GM18502 (cell line): Measurements from ENCODE around the gene KCNJ5.

Source experiments
- ATAC-seq: cut with Tn5 transposase; IDR thresholded peaks from one replicate; pipeline ENCODE4 v1.9.1; 2021; ENCODE audit warnings: mild to moderate bottlenecking; ENCODE audit not compliant: unreplicated experiment, poor library complexity

Gene KCNJ5

DNA sequence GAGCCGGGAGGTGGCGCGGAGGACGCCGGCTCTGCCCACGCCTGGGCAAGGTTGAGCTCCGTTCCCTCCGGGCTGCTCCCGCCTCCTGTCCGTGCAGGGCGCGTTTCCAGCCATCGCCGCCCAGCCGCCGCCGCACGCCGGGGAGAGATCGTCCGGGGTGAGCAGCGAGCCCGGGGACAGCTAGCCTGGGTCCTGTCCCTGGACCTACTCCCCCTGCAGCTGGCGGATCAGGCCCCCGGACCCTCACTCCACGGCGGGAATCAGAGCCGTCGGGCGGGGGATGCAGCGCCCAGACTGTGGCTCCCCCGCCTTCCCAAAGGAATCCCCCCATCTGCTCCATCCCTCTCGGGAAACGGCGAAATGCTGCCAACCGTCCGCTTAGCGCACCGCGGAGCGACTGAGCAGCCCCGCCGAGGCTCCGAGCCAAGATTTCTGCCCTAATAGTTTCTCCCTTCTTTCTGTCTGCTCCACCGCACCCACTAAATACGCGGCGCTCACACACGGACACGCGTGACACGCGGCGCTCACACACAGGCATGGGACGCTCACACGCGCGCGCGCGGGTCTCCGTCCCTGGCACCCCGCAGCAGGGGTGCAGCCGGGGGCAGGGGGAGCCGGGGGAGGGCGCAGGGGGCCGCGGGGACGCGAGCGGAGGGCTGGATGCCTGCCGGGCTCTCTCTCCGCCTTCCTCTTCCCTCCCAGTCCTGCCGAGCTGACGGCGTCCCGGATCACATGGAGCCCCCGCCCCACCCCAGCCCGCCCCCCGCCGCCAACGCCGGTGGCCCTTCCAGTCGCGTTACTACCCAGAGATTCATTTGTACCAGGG is at the start of gene KCNJ5:
Gene KCNJ5, plus strand, starts transcription at position 814 of the 826 bp plus-strand sequence. CDS start 19,918 bp downstream, outside the sequence.
- ATAC-seq: no peak

DNA sequence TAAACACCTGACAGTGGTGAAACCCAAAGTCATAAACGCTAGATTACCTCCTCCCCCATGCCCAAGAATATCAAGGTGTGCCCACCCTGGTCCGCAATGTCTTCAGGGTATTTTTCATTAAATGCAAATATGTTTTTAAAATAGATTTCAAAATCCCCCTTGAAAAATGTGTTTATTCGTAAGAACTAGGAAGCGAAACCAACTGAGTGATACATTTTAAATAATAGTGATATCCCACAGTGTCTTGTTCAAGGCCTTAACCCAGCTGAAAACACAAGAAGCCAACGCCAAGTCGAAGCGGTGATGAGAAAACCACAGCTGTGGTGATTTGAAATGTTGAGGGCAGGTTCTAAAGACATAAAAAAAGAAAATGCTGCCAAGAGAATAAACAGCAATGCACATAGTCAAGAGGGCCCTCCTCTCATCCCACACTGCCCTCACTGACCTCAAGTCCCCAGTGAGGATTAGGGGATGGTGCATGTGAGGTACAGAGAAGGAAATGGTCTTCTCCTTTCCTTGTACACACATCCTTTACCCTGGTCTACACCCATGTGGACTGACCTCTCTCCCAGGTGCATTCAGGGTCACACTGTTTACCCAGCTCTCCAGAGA is 49.6 kb upstream of the KCNJ5 start:
- peak; percentile 62 for ATAC-seq

DNA sequence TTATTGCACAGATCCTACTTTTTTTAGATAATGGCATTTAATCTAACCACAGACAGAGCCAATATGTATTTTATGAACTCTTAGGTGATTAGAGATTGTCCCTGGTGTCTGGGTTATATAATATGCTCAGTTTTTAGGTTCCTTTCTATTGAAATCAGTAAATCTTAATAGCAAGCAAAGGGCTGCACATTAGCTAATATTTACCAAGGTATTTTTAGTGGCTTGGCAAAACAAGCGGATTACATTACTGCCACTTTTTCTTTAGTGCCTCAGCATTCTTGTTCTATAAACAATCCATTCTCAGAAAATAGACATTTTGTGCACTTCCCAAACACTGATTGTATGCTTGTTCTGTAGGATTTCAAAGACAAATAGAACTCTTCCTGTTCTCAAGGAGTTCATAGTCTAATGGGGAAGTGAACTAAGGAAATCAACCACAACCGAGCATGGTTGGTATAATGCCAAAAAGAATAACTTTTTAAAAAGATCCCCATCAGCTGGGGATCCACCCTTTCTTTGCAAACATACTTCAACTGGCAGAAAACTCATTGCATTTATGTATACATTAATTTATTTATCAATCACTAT is 47.9 kb upstream of the KCNJ5 start:
- ATAC-seq: no peak

DNA sequence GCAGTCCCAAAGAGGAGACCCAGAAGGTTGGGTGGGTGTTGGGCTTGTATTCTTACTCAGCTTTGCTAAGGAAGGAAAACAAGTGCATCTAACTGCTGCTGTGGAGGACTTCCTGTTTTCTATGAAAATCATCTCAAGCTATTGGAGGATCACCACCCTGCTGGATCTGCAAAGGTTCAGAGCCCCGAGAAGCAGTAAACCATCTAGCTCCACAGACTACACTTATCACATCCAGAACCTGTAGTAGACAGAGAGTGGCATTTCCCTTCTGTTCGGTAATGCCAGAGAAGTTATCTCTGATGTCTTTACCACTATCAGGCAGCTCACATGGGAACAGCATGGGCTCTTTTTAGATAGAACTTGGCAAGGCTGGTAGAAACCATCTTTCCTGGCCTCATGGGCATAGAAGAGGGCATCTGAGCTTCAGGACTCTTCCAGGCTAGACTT is 45.8 kb upstream of the KCNJ5 start:
- ATAC-seq: no peak

- no peak for ATAC-seq
These were observed 44.2 kb upstream of the KCNJ5 start for GRCh38 chr11:128846985-128847384.

- peak; percentile 90 for ATAC-seq
These were observed 42.2 kb upstream of the KCNJ5 start for GRCh38 chr11:128848815-128849455.

DNA sequence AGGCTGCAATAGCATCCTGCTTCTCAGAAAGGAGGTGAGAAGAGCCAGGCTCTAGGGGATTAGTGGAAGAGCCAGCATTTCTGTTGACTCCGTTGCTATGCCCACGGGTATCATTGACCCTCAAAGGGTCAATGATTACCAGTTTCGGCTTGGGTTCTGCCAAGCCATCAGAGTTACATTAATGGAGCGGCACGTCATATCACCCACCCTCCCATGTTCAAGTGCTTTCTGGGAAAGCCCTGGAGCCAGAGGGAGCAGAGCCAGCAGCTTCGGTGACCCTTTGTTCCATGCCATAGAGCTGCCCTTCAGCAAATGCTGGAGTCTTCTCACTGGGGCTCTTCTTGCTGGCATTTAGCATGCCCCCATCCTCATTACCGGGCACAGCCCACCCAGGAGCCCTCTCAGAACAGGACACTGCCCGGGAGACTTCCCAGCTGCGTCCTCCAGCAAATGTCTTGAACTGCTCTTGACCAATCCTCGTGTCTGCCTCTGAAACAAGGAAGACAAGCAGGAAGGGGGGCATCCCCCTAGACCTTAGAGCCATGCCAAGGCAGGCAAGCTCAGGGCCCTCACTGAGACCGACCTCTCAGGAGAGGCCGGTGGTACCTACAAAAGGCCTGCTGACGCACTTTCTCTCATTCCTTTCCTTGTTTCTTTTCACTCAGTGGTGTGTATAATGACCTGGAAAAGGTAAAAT is 38.7 kb upstream of the KCNJ5 start:
- ATAC-seq: no peak

GRCh38 chr11:128853559-128853958 is 37.6 kb upstream of the KCNJ5 start:
- ATAC-seq: no peak

- ATAC-seq: no peak
These were observed 36.3 kb upstream of the KCNJ5 start for GRCh38 chr11:128854841-128855240.

DNA sequence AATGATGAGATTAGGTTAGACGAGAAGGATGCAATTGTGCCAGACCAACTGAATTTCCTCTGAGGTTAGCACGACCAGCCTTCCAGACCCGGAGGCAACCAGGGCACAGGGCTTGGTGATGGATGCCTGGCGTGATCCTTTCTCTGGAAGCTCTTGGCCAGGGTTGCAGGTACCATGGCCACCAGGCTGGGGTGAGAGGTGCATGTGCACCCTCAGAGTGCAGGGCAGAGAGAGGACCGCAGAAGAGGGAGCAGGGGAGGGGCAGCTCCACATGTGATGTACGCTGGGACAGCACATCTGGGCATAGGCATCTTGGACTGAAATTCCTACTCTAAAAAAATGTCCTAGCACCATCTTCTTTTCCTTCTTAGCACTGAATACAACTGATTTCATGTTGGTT is 34.9 kb upstream of the KCNJ5 start:
- no peak for ATAC-seq

- no peak for ATAC-seq
These were observed 33.8 kb upstream of the KCNJ5 start for GRCh38 chr11:128857341-128857740.

DNA sequence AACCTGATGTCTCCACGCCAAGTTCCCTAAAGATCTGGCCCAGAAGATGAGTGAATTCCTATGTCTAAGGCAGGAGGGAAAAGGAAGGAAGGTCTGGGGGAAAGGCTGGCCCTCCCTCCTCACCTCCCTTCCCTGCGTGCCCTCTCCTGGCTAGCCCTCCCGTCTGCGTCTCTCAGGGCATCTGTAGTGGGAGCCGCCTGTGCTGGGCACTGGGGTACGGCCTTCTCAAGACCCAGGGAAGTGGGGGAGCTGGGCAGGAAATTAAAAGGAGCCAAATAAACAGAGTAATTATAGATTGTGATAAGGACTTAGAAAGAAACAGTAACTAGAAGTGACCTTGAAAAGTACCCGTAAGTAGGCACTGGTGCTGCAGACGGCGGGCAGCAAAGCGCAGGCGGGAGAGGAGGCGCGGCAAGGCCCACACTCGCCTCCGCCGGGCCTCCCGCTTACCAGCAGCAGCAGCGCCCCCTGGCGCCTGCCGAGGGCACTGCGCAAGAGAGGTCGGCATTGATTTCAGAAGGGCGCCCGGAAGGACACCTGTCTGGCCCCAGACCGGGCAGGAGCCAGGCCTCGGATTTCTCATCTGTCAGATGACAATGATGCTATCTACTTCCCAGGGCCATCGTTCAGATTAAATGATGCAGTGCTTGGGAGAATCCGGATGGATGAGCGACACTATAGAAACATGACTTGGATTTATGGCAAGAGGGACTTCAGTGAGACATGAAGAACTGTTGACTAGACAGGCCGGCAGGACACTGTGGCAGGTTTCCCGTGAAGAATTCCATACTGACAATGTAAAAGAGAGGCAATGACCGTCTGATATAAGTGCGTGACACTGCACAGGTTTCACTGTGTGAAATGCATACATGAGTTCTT is 31.4 kb upstream of the KCNJ5 start:
- ATAC-seq: peak; percentile 87

GRCh38 chr11:128860571-128861361 is 30.4 kb upstream of the KCNJ5 start:
- ATAC-seq: no peak

GRCh38 chr11:128862406-128862805 is 28.8 kb upstream of the KCNJ5 start:
- ATAC-seq: no peak

DNA sequence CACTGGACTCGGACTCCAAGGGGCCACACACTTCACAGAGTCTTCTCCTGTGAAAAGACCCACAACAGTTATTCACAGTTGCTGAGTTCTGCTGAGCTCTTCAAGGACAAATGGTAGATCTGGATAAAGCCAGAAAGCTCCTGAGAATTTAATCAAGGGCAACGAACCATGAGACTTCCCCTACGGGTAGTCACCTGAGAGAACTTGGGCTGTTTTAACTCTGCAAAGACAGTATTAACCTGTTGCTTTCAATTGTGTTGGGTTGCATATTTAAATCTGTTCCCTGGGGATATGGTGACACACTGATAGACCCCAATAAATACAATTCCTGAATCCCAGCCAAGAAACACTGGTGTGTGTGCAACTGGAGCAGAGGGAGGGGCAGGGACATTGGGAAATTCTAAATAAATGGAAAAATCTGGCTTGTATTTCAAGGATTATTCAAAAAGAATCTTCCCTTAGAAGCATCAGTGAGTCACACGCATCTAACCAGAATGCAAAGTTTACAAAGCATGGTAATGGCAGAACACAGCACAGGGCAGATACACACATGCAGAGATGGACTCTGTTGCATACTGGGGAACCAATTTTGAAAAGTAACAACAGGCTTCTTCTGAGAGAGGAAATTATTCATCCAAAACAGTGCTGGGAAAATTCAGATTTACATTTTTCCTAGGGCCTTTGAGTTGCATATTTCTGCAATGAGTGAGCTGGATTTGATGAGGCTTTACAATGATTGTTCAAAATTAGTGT is 28.1 kb upstream of the KCNJ5 start:
- ATAC-seq: no peak

- no peak for ATAC-seq
These were observed 25.7 kb upstream of the KCNJ5 start for GRCh38 chr11:128865490-128865889.

- no peak for ATAC-seq
These were observed 23.9 kb upstream of the KCNJ5 start, which contains the start of gene KCNJ1 for GRCh38 chr11:128867277-128867676. Gene KCNJ1, minus strand, starts transcription at chr11:128867296. Its CDS starts 27,053 bp downstream, at chr11:128840243.
